HG02870 (cell line): Measurements from ENCODE around the gene PLEKHO1.
"Not testable (repeated sequence)": the region's sequence is repeated elsewhere in the genome, so short reads cannot be mapped to it uniquely, and the experiment has no call there.

Experiments
- ATAC-seq: cut with Tn5 transposase; IDR thresholded peaks from one replicate; pipeline ENCODE4 v1.9.1; 2021; ENCODE audit warnings: mild to moderate bottlenecking, moderate library complexity; ENCODE audit not compliant: unreplicated experiment

PLEKHO1 gene

GRCh38 chr1:150149271-150150132 is at the start of gene PLEKHO1:
PLEKHO1 (plus strand) TSS chr1:150149916; CDS start chr1:150150258, 342 bp downstream.
- peak; percentile 43 for ATAC-seq

- no peak for ATAC-seq
These were observed 46.7 kb upstream of the PLEKHO1 start for GRCh38 chr1:150102986-150103385.

- no peak for ATAC-seq
These were observed 43.4 kb upstream of the PLEKHO1 start for GRCh38 chr1:150106341-150106740.

- ATAC-seq = no peak
These were observed 40.1 kb upstream of the PLEKHO1 start for GRCh38 chr1:150109586-150109985.

GRCh38 chr1:150110116-150110515 is 39.6 kb upstream of the PLEKHO1 start:
- no peak for ATAC-seq

GRCh38 chr1:150111670-150112069 is 38.0 kb upstream of the PLEKHO1 start:
- ATAC-seq = no peak

- ATAC-seq = no peak
These were observed 34.6 kb upstream of the PLEKHO1 start for GRCh38 chr1:150115121-150115520.

- ATAC-seq = no peak
These were observed 31.0 kb upstream of the PLEKHO1 start for GRCh38 chr1:150118716-150119115.

- no peak for ATAC-seq
These were observed 28.4 kb upstream of the PLEKHO1 start for GRCh38 chr1:150121236-150121862.

- no peak for ATAC-seq
These were observed 22.9 kb upstream of the PLEKHO1 start for GRCh38 chr1:150126811-150127210.

GRCh38 chr1:150127464-150127863 is 22.3 kb upstream of the PLEKHO1 start:
- no peak for ATAC-seq

- ATAC-seq = no peak
These were observed 21.8 kb upstream of the PLEKHO1 start for GRCh38 chr1:150127868-150128267.

- no peak for ATAC-seq
These were observed 17.3 kb upstream of the PLEKHO1 start for GRCh38 chr1:150132372-150132771.

GRCh38 chr1:150134537-150134936 is 15.2 kb upstream of the PLEKHO1 start:
- ATAC-seq = no peak

- not testable (repeated sequence) for ATAC-seq
These were observed 14.3 kb upstream of the PLEKHO1 start for GRCh38 chr1:150135400-150135799.

- no peak for ATAC-seq
These were observed 11.7 kb upstream of the PLEKHO1 start for GRCh38 chr1:150138044-150138443.

GRCh38 chr1:150141452-150141851 is 8.3 kb upstream of the PLEKHO1 start:
- no peak for ATAC-seq

- ATAC-seq = no peak
These were observed 7.6 kb upstream of the PLEKHO1 start for GRCh38 chr1:150142083-150142482.

GRCh38 chr1:150144606-150145005 is 5.1 kb upstream of the PLEKHO1 start:
- no peak for ATAC-seq

- not testable (repeated sequence) for ATAC-seq
These were observed 3.7 kb upstream of the PLEKHO1 start for GRCh38 chr1:150146016-150146415.

- no peak for ATAC-seq
These were observed 2.7 kb upstream of the PLEKHO1 start for GRCh38 chr1:150146849-150147542.

GRCh38 chr1:150148837-150149270 is 862 bp upstream of the PLEKHO1 start:
- no peak for ATAC-seq
